Gastrocnemius medialis (tissue), 4 donors: ENCODE results near the gene GPR45.

Experiments
- POLR2A ChIP-seq, 2 donors: fragments of 450-650 bp; IDR thresholded peaks; one replicate each; pipeline ENCODE4 v1.6.1; 2017; ENCODE audit warnings: antibody characterized with exemption in 2 of 2, mild to moderate bottlenecking in 2 of 2, moderate library complexity in 2 of 2
- TF ChIP-seq, protein P1 (sequence below), 5 experiments: fragments of 450-650 bp in 3 of 5; fragments of 200-600 bp in 2 of 5; sonication (generic) in 2 of 5; IDR thresholded peaks in 4 of 5; conservative IDR thresholded peaks in 1 of 5; 1 replicate in 4 of 5; 2 replicates in 1 of 5; pipeline ENCODE4 v1.5.1; 2016 to 2019; ENCODE audit warnings: antibody characterized with exemption in 5 of 5, mild to moderate bottlenecking in 3 of 5, moderate library complexity in 3 of 5

DNA sequence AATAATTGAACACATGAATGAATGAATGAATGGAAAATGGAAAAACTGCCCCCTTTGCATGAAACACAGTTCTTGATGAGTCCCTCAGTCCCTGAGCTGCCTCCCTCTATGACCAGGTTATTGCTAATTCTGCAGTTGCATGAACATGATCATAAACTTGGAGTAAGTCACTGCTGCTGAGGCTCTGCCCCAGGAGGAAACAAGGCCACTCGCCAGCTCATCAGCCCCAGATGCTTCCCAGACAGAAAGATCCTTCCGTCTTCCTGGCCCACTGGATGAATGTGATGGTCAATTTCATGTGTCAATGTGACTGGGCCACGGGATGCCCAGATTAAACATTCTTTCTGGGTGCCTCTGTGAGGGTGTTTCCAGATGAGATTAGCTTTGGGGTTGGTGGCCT, 16.4 kb downstream of the GPR45 start:
- TF ChIP-seq, protein P1, sequence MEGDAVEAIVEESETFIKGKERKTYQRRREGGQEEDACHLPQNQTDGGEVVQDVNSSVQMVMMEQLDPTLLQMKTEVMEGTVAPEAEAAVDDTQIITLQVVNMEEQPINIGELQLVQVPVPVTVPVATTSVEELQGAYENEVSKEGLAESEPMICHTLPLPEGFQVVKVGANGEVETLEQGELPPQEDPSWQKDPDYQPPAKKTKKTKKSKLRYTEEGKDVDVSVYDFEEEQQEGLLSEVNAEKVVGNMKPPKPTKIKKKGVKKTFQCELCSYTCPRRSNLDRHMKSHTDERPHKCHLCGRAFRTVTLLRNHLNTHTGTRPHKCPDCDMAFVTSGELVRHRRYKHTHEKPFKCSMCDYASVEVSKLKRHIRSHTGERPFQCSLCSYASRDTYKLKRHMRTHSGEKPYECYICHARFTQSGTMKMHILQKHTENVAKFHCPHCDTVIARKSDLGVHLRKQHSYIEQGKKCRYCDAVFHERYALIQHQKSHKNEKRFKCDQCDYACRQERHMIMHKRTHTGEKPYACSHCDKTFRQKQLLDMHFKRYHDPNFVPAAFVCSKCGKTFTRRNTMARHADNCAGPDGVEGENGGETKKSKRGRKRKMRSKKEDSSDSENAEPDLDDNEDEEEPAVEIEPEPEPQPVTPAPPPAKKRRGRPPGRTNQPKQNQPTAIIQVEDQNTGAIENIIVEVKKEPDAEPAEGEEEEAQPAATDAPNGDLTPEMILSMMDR (IDR thresholded peaks at IDR 0.05 in 4 of 5, conservative IDR thresholded peaks at IDR 0.05 in 1 of 5) = no peak
- TF ChIP-seq POLR2A (IDR thresholded peaks at IDR 0.05) = no peak
